Measurements from ENCODE around the gene EMID1. TPM values are rescaled to one million over a fixed set of nuclear protein-coding genes. Genes with fewer than 3 reads are reported as not detected.
"Not testable (repeated sequence)": the region's sequence is repeated elsewhere in the genome, so short reads cannot be mapped to it uniquely, and the experiment has no call there.

EMID1 gene
- total RNA-seq, 1 donor from 2014 or later = 10.4 TPM

- Mint-ChIP-seq H3K27me3 (ENCODE audit: low read depth) (peaks cover 2% of the 10 kb centered on the region), H3K27ac (ENCODE audit: unreplicated experiment) (peak overlapping the region; percentile 47)
Observed at GRCh38 chr22:29245626-29246385, 40.1 kb downstream of the EMID1 start.

GRCh38 chr22:29247891-29248290 is 42.2 kb downstream of the EMID1 start:
- H3K27ac Mint-ChIP-seq (ENCODE audit: unreplicated experiment); H3K27me3 Mint-ChIP-seq (ENCODE audit: low read depth); H3K4me1 Mint-ChIP-seq; H3K4me3 Mint-ChIP-seq; DNase-seq (ENCODE audit: low read depth, low spot score); H3K9me3 Mint-ChIP-seq: not testable (repeated sequence)
- H3K36me3 Mint-ChIP-seq (ENCODE audit: low read depth) = peaks cover 11% of the 10 kb centered on the region

More at GRCh38 chr22:29245626-29246385, 40.1 kb downstream of the EMID1 start:
- Mint-ChIP-seq H3K4me3 (no peak overlapping the region), H3K4me1 (peaks cover 4% of the 10 kb centered on the region), H3K36me3 (ENCODE audit: low read depth) (peaks cover 27% of the 10 kb centered on the region), H3K9me3 (no peaks in the 10 kb centered on the region)
- TF ChIP-seq CTCF (conservative IDR thresholded peaks at IDR 0.05) = peak; percentile 96
- peak; percentile 68 for DNase-seq (ENCODE audit: low read depth, low spot score)

GRCh38 chr22:29251265-29251664 is 45.6 kb downstream of the EMID1 start:
- Mint-ChIP-seq H3K4me3 (no peak overlapping the region), H3K27ac (ENCODE audit: unreplicated experiment) (no peak overlapping the region), H3K36me3 (ENCODE audit: low read depth) (no peaks in the 10 kb centered on the region), H3K9me3 (no peaks in the 10 kb centered on the region), H3K27me3 (ENCODE audit: low read depth) (no peaks in the 10 kb centered on the region), H3K4me1 (no peaks in the 10 kb centered on the region)
- DNase-seq (ENCODE audit: low read depth, low spot score) = no peak
- TF ChIP-seq CTCF (conservative IDR thresholded peaks at IDR 0.05) = no peak

GRCh38 chr22:29251981-29252911 is 46.5 kb downstream of the EMID1 start:
- H3K27ac Mint-ChIP-seq (ENCODE audit: unreplicated experiment) = no peak overlapping the region
- H3K4me1 Mint-ChIP-seq = no peaks in the 10 kb centered on the region
- no peaks in the 10 kb centered on the region for H3K9me3 Mint-ChIP-seq
- no peak overlapping the region for H3K4me3 Mint-ChIP-seq
- TF ChIP-seq CTCF (conservative IDR thresholded peaks at IDR 0.05) = no peak
- no peaks in the 10 kb centered on the region for H3K27me3 Mint-ChIP-seq (ENCODE audit: low read depth)
- no peak for DNase-seq (ENCODE audit: low read depth, low spot score)
- H3K36me3 Mint-ChIP-seq (ENCODE audit: low read depth) = no peaks in the 10 kb centered on the region

GRCh38 chr22:29253561-29254285 is 48.0 kb downstream of the EMID1 start:
- H3K4me3 Mint-ChIP-seq = peak overlapping the region; percentile 8
- no peak overlapping the region for H3K27ac Mint-ChIP-seq (ENCODE audit: unreplicated experiment)
- DNase-seq (ENCODE audit: low read depth, low spot score) = no peak
- no peaks in the 10 kb centered on the region for H3K36me3 Mint-ChIP-seq (ENCODE audit: low read depth)
- TF ChIP-seq CTCF (conservative IDR thresholded peaks at IDR 0.05) = no peak
- H3K4me1 Mint-ChIP-seq = no peaks in the 10 kb centered on the region
- no peaks in the 10 kb centered on the region for H3K27me3 Mint-ChIP-seq (ENCODE audit: low read depth)
- no peaks in the 10 kb centered on the region for H3K9me3 Mint-ChIP-seq
